GM12891 (cell line): Measurements from ENCODE around the gene RPS26.

Experiments used
- POLR2A ChIP-seq: IDR thresholded peaks from 2 replicates; pipeline ENCODE4 v1.6.1; 2011; ENCODE audit warnings: low read depth, low read length, control low read depth
- POLR2AphosphoS5 ChIP-seq: IDR thresholded peaks from 2 replicates; pipeline ENCODE4 v1.6.1; 2011; ENCODE audit warnings: low read depth, low read length, control low read depth
- TAF1 ChIP-seq: IDR thresholded peaks from 2 replicates; pipeline ENCODE4 v1.6.1; 2011; ENCODE audit warnings: low read depth, low read length, control low read depth

- no peak for TF ChIP-seq POLR2A
- TF ChIP-seq POLR2AphosphoS5: no peak
- no peak for TF ChIP-seq TAF1
These were observed 33.9 kb upstream of the RPS26 start for GRCh38 chr12:56007564-56008559.
